GM19452 (cell line): ENCODE data around the gene TTC8.
"Not testable (repeated sequence)": the region's sequence is repeated elsewhere in the genome, so short reads cannot be mapped to it uniquely, and the experiment has no call there.

Experiments
- ATAC-seq: cut with Tn5 transposase; IDR thresholded peaks from one replicate; pipeline ENCODE4 v1.9.1; 2021; ENCODE audit not compliant: unreplicated experiment

TTC8 gene

GRCh38 chr14:88823968-88824313, 510 bp upstream of the TTC8 start:
- peak; percentile 10 for ATAC-seq

DNA sequence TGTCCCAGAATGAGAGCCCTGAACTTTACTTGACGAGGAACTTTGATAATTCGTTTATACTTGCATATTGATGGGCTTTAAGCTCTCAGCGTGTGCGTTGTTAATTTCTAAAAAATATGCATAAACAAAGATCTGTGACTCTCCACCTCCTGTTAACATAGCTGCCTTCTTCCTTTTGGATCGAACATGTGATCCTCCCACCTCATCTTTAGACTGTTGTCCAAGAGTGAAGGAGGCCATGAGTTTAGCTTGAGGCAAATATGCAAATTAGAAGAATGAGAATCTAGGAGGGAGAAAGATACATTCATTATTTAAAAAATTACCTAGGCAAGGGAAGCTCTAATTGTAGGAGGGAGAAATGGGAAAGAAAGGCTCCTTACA, 617 bp downstream of the TTC8 start:
- no peak for ATAC-seq

GRCh38 chr14:88825503-88825902, 1.1 kb downstream of the TTC8 start:
- no peak for ATAC-seq

DNA sequence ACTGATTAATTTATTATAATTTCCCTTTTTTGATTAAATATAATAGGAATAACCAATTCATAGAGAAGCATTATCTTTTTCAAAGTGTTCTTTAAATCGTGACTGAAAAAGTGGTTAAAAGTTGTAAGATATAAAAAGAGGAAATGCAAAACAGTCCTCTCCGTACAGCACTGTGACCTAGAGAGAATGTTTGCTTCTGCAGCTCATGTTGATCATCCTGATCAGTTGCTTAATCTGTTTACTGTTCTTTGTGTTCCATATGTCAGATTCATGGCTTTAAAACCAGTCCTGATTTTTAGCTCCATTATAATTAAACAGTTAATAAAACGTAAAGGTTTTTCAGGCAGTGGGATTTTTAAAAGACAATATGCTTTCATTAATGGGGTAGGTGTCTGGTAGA, 4.7 kb downstream of the TTC8 start:
- ATAC-seq: no peak

DNA sequence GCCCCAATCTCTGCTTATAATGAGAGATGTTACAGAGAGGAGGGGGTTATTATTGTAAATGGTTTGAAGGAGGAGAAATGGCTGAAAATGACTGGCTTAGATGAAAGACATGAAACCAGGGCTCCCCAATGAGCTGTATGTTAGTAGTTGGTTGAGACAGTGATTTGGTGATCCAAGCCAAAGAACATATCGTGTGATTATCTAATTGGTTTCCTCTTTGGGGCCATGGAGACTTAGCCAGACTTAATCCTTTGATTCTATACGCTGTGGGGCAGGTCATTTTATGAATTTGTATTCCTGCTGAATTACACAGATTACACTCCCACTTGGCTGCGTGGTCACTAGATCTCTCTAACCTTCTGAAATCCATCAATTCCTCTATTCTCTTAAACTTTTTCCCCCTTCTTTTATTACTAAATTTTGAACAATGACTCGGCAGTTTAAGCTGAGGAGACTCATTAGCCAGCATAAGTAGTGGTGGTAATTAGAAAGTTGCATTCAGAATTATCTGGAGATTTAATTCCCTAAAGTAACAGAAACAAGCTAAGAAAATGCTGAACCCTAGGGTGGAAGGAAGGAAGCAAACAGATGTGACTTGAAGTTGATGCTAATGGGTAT, 5.3 kb downstream of the TTC8 start:
- ATAC-seq: no peak

DNA sequence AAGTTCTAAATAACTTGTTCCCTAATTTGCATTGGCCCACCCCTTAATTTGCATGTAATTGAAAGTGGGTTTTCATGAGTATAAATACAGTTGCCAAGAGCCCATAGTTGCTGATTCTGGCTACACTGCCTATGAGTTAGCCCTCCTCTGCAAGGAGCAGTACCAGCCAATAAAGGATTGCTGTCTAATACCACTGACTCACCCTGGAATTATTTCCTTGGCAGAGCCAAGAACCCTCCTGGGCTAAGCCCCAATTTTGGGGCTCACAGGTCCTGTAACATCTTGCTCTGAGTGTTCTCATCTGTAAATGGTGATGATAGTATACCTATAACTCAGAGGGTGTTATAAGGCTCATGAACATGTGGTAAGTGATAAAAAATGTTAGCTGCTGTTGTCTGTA, 6.8 kb downstream of the TTC8 start:
- ATAC-seq: no peak

DNA sequence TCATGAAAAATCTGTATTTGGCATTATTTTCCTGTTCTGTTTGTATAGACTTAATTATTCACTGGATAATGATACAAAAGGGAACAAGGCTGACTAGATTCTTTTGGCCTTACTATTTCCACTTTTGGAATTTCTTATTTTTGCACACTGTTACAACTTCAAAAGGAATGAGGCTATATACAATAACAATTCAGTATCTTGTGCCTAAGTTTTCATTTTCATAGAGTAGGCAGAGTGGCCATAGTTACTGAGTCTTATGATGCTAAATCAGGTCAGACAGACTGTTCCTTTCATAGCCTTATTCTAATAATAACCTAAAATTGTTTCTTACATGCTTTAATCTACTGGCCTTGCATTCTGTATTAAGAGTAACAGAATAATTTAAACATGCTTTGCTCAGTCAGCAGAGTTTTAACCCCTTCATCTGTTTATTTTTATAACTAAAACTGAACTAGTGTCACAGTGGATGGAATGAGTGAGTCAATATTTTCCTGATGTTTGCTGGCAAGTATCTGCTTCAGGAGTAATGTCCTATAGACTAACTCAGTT, 10.5 kb downstream of the TTC8 start:
- no peak for ATAC-seq

GRCh38 chr14:88835661-88836060, 11.2 kb downstream of the TTC8 start:
- ATAC-seq: no peak

DNA sequence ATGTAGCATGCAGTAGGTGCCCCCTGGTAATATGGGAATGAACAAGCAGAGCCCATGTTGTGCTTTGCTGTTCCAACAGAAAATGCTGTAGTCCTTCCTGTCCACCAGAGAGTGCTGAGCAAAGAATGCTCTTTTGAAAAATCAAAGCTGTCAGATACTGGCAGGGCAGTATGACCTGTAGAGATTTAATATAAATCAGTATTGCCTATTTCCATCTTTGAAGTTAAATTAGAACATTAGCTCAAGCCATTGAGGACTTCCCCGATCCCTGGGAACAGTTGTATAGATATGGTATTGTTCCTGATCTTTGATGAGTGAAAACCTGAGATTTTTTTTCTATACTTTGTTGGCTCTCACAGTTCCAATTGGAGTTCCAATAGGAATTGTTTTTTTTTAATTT, 13.0 kb downstream of the TTC8 start:
- ATAC-seq: no peak

GRCh38 chr14:88838015-88838414, 13.6 kb downstream of the TTC8 start:
- ATAC-seq: no peak

GRCh38 chr14:88840926-88841325, 16.5 kb downstream of the TTC8 start:
- no peak for ATAC-seq

- no peak for ATAC-seq
Observed at GRCh38 chr14:88841741-88842140, 17.3 kb downstream of the TTC8 start.

- ATAC-seq: no peak
Observed at GRCh38 chr14:88842414-88842813, 18.0 kb downstream of the TTC8 start.

GRCh38 chr14:88844980-88845491, 20.6 kb downstream of the TTC8 start:
- no peak for ATAC-seq

- ATAC-seq: no peak
Observed at GRCh38 chr14:88848571-88848970, 24.1 kb downstream of the TTC8 start.

DNA sequence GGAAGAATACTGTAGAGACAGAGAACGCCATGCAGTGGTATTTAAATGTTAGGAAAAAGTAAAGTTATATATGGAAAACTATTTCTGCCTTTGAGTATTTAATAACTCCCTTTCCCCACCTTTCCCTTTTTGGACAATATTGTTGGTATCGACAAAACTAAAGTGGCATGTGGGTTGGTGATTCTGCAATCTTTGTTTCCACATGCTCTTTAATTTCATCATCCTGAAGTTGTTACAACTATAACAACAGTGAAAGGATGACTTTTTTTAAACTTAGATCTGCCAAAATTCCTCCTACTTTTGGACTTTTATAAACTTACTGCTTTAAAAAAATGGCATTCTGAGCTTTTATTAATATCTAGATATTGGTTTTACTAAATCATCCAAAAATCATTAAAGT, 25.3 kb downstream of the TTC8 start:
- no peak for ATAC-seq

DNA sequence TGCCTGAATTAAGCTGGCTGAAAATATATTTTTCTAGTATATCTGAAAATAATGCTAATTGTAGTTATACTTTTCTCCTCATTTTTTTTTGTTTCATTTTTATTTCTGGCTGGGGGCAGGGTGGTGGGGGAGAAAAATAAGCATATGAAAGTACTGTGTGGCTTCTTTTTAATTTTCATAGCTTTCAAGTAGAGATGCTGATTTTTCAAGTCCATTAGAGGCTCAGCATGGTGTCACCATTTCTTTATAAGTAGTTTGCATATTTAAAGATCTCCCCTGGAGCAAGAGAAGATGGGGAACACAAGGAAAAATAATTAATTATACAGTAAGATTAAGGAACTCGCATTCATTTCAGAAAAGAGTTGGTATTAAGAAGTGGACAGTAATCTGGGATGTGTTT, 27.1 kb downstream of the TTC8 start:
- ATAC-seq: no peak

- no peak for ATAC-seq
Observed at GRCh38 chr14:88852632-88853031, 28.2 kb downstream of the TTC8 start.

- ATAC-seq: no peak
Observed at GRCh38 chr14:88853129-88853528, 28.7 kb downstream of the TTC8 start.

- ATAC-seq: no peak
Observed at GRCh38 chr14:88856786-88857366, 32.4 kb downstream of the TTC8 start.

DNA sequence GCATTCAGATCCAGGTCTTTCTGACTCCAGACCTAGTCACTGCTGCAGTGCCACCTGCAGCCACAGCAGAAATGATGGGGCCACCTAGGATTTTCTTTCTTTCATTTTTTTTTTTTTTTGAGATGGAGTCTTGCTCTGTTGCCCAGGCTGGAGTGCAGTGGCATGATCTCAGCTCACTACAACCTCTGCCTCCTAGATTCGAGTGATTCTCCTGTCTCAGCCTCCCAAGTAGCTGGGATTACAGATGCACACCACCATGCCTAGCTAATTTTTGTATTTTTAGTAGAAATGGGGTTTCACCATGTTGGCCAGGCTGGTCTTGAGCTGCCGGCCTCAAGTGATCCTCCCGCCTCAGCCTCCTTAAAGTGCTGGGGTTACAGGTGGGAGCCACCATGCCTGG, 33.4 kb downstream of the TTC8 start:
- not testable (repeated sequence) for ATAC-seq

DNA sequence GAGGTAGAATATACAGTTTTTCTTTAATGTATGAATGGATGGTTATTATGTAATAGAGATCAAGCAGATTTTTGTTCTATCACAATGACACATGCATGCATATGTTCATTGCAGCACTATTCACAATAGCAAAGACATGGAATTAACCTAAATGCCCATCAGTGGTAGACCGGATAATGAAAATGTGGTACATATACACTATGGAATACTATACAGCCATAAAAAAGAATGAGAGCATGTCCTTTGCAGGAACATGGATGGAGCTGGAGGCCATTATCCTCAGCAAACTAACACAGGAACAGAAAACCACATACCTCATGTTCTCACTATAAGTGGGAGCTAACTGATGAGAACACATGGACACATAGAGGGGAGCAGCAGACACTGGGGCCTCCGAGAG, 34.7 kb downstream of the TTC8 start:
- ATAC-seq: not testable (repeated sequence)

- ATAC-seq: no peak
Observed at GRCh38 chr14:88863167-88863566, 38.7 kb downstream of the TTC8 start.
